ENCODE results near the gene CHKA.
A peak's percentile ranks its signal among the peaks of the same experiment; 100 is the strongest.

CHKA gene

GRCh38 chr11:68142441-68143309 lies 21.5 kb upstream of the CHKA start:
- peak; percentile 23 for DNase-seq

- peak; percentile 92 for DNase-seq
Measured at GRCh38 chr11:68142028-68142412, 20.8 kb upstream of the CHKA start.

- no peak for DNase-seq
Measured at GRCh38 chr11:68141246-68142027, 20.2 kb upstream of the CHKA start.

GRCh38 chr11:68140496-68141245 lies 19.5 kb upstream of the CHKA start:
- peak; percentile 65 for DNase-seq

GRCh38 chr11:68138237-68138636 lies 17.0 kb upstream of the CHKA start:
- no peak for DNase-seq

GRCh38 chr11:68137833-68138232 lies 16.6 kb upstream of the CHKA start:
- no peak for DNase-seq

- DNase-seq, result no peak
Measured at GRCh38 chr11:68136866-68137265, 15.7 kb upstream of the CHKA start.

- DNase-seq, result no peak
Measured at GRCh38 chr11:68135161-68135560, 14.0 kb upstream of the CHKA start.

- DNase-seq, result no peak
Measured at GRCh38 chr11:68133761-68134160, 12.6 kb upstream of the CHKA start.

GRCh38 chr11:68130121-68130520 lies 8.9 kb upstream of the CHKA start:
- DNase-seq, result no peak

GRCh38 chr11:68128682-68129327 lies 7.6 kb upstream of the CHKA start:
- no peak for DNase-seq

GRCh38 chr11:68127714-68128681 lies 6.8 kb upstream of the CHKA start:
- DNase-seq, result no peak

GRCh38 chr11:68125164-68125563 lies 4.0 kb upstream of the CHKA start:
- no peak for DNase-seq

- no peak for DNase-seq
Measured at GRCh38 chr11:68122936-68123539, 1.9 kb upstream of the CHKA start.

GRCh38 chr11:68120273-68121066 lies 718 bp downstream of the CHKA start:
- DNase-seq, result peak; percentile 68

GRCh38 chr11:68118706-68119448 lies 2.3 kb downstream of the CHKA start:
- peak; percentile 84 for DNase-seq

GRCh38 chr11:68117853-68118470 lies 3.2 kb downstream of the CHKA start:
- DNase-seq, result no peak

- DNase-seq, result no peak
Measured at GRCh38 chr11:68116974-68117373, 4.2 kb downstream of the CHKA start.

- DNase-seq, result no peak
Measured at GRCh38 chr11:68116126-68116525, 5.1 kb downstream of the CHKA start.

Measured in RPMI8226 (cell line).